K562 (cell line): ENCODE data around the gene MTARC2. TPM values are rescaled to one million over a fixed set of nuclear protein-coding genes. Genes with fewer than 3 reads are reported as not detected.

Experiments
- ATAC-seq: fragments of 200-7000 bp; cut with Tn5 transposase; 3 replicates; pipeline ENCODE4 v1.9.1; 2020; ENCODE audit warnings: moderate library complexity
- BruUV-seq: library from RNA; stranded (reverse); fragments of 400-500 nt; replicated peaks from 2 replicates; lab custom pipeline; 2021; lab: Mats Ljungman, UMichigan
- CTCF ChIA-PET: fragments of 300-600 bp; formaldehyde crosslinking; extraction: SDS; loops from one replicate; lab custom pipeline; 2021; ENCODE audit warnings: low intra/inter-chr PET ratio; lab: Yijun Ruan, JAX
- POLR2A ChIA-PET: fragments of 300-600, 350-650 bp; sonication (Branson Sonifier 250); formaldehyde crosslinking; extraction: SDS; loops from one replicate; lab custom pipeline; 2021; ENCODE audit warnings: antibody characterized with exemption, inconsistent platforms; lab: Yijun Ruan, JAX
- DNase-seq, 4 experiments: peaks; one replicate each; pipeline versions ENCODE4 v3.0.0 to v3.0.0-alpha.2; 2011 to 2018; ENCODE audit warnings: low spot score in 3 of 4, mixed read lengths in 3 of 4; ENCODE audit errors: extremely low read depth in 1 of 4
- FAIRE-seq: peaks from 2 replicates; lab custom pipeline; 2011; peaks lifted over from hg19 to GRCh38; lab: Jason Lieb, UNC
- H2AFZ ChIP-seq: 2 replicates; pipeline ENCODE4 v1.6.0; 2011; ENCODE audit warnings: low read depth, low read length, control low read depth, inconsistent platforms
- H3K27ac ChIP-seq: fragments of 200-600 bp; 3 replicates; pipeline ENCODE4 v1.8.0; 2011; ENCODE audit warnings: low read depth, mild to moderate bottlenecking, control low read depth, inconsistent platforms, low read length, moderate library complexity, mixed read lengths; ENCODE audit errors: extremely low read depth
- H3K27me3 ChIP-seq, 2 experiments: fragments of 300-600 bp in 1 of 2; 2 replicates in 1 of 2; 3 replicates in 1 of 2; pipeline versions ENCODE4 v1.6.0 to v1.8.0; 2011; ENCODE audit warnings: inconsistent platforms in 2 of 2, low read length in 2 of 2, mild to moderate bottlenecking in 1 of 2, mixed read lengths in 1 of 2, moderate library complexity in 1 of 2; ENCODE audit not compliant: control insufficient read depth in 2 of 2, insufficient read depth in 2 of 2
- H3K36me3 ChIP-seq: fragments of 300-600 bp; 3 replicates; pipeline ENCODE4 v1.8.0; 2011; ENCODE audit warnings: mild to moderate bottlenecking, low read length, inconsistent platforms; ENCODE audit not compliant: control insufficient read depth, insufficient read depth
- H3K4me1 ChIP-seq, 2 experiments: fragments of 200-600 bp in 1 of 2; replicated peaks in 1 of 2; 2 replicates in 1 of 2; 3 replicates in 1 of 2; pipeline versions ENCODE4 v1.5.1 to v1.8.0; 2011; ENCODE audit warnings: inconsistent platforms in 2 of 2, low read length in 2 of 2, mild to moderate bottlenecking in 1 of 2, mixed read lengths in 1 of 2, moderate library complexity in 1 of 2; ENCODE audit not compliant: control insufficient read depth in 2 of 2, insufficient read depth in 2 of 2
- H3K4me2 ChIP-seq: 2 replicates; pipeline ENCODE4 v1.6.1; 2011; ENCODE audit warnings: low read length, control low read depth, inconsistent platforms, mixed read lengths; ENCODE audit not compliant: insufficient read depth
- H3K4me3 ChIP-seq: fragments of 200-600 bp; sonication (generic), shearing (Covaris generic); 2 replicates; pipeline ENCODE4 v1.5.1; 2016; ENCODE audit warnings: control low read depth, inconsistent platforms
- H3K79me2 ChIP-seq: fragments of 200-600 bp; 3 replicates; pipeline ENCODE4 v1.8.0; 2011; ENCODE audit warnings: low read length, inconsistent platforms; ENCODE audit not compliant: control insufficient read depth, insufficient read depth
- H3K9ac ChIP-seq, 2 experiments: 2 replicates each; pipeline versions ENCODE4 v1.6.0 to v1.6.1; 2011; ENCODE audit warnings: low read depth in 2 of 2, low read length in 2 of 2, control low read depth in 1 of 2, inconsistent platforms in 1 of 2, mild to moderate bottlenecking in 1 of 2, mixed read lengths in 1 of 2; ENCODE audit not compliant: insufficient read depth in 1 of 2
- H3K9me1 ChIP-seq: one replicate; pipeline ENCODE4 v1.6.0; 2011; ENCODE audit warnings: inconsistent platforms, mild to moderate bottlenecking, low read length, moderate library complexity; ENCODE audit not compliant: control insufficient read depth, insufficient read depth
- H3K9me3 ChIP-seq: replicated peaks from 2 replicates; pipeline ENCODE4 v1.5.1; 2011; ENCODE audit warnings: low read depth, low read length, inconsistent platforms; ENCODE audit not compliant: control insufficient read depth, insufficient read depth
- H4K20me1 ChIP-seq: replicated peaks from 2 replicates; pipeline ENCODE4 v1.6.1; 2011; ENCODE audit warnings: low read length, inconsistent platforms, mixed read lengths; ENCODE audit not compliant: control insufficient read depth, insufficient read depth
- L3MBTL2 ChIP-seq: fragments of 450-650 bp; IDR thresholded peaks from 2 replicates; pipeline ENCODE4 v1.6.1; 2016; ENCODE audit warnings: mild to moderate bottlenecking, moderate library complexity
- MYNN ChIP-seq, 2 experiments: sonication (generic); formaldehyde crosslinking in 1 of 2; IDR thresholded peaks; 2 replicates each; pipeline versions ENCODE4 v1.5.0 to v1.6.1; 2016 to 2020; ENCODE audit warnings: antibody characterized with exemption in 1 of 2, missing genetic modification reagents in 1 of 2
- ZNF639 ChIP-seq, 2 experiments: fragments of 200-800 bp in 1 of 2; sonication (Bioruptor generic) in 1 of 2; sonication (generic) in 1 of 2; formaldehyde crosslinking in 1 of 2; IDR thresholded peaks in 1 of 2; conservative IDR thresholded peaks in 1 of 2; 2 replicates each; pipeline versions ENCODE4 v1.5.0 to v1.6.1; 2016 to 2020; ENCODE audit warnings: missing compliant biosample characterization in 1 of 2, missing genetic modification characterization in 1 of 2, missing genetic modification reagents in 1 of 2
- WGBS: fragments of 100-300 bp; shearing (Covaris generic); methylation state at CpG from one replicate; pipeline ENCODE4 v1.1.6; 2016; ENCODE audit warnings: low coverage, mixed read lengths; ENCODE audit not compliant: insufficient coverage; ENCODE audit errors: missing lambda C conversion rate; 5-methylcytosine and 5-hydroxymethylcytosine counted together
- in situ Hi-C: fragments of 300-500 bp; cut with MboI; formaldehyde crosslinking; loops from 4 replicates; pipeline ENCODE4 v1.15.0; 2018; ENCODE audit warnings: inconsistent platforms, mixed read lengths
- intact Hi-C: fragments of 100-400 bp; cut with micrococcal nuclease; formaldehyde crosslinking; loops from 2 replicates; pipeline ENCODE4 v1.14.2; 2022
- polyA plus RNA-seq, 8 experiments: library from polyadenylated mRNA; depleted of rRNA in 4 of 8; stranded (reverse) in 5 of 8; unstranded in 3 of 8; fragments of >200 nt; fragmentation: Nextera tagmentation in 2 of 8; fragmentation: Illumina TruSeq in 1 of 8; extraction: Ambion mirVana in 2 of 8; extraction: Trizol in 1 of 8; gene quantifications; 2 replicates each; pipeline versions ENCODE4 v1.2.1 to v1.2.3, GENCODE V29; 2011 to 2014; ENCODE audit warnings: inconsistent platforms in 1 of 8, missing spikeins in 1 of 8
- total RNA-seq, 7 experiments: library from RNA; depleted of rRNA in 6 of 7; stranded (reverse); fragments of >200 nt in 6 of 7; fragmentation: Illumina TruSeq in 2 of 7; extraction: Trizol in 2 of 7; gene quantifications; 2 replicates each; pipeline versions ENCODE4 v1.2.1 to v1.2.3, GENCODE V29; 2011 to 2021; ENCODE audit warnings: low replicate concordance in 1 of 7
- TF ChIP-seq, protein P1 (sequence below): fragments of 450-650 bp; IDR thresholded peaks from 2 replicates; pipeline ENCODE4 v1.6.1; 2016; ENCODE audit warnings: antibody characterized with exemption
- TF ChIP-seq, protein P2 (sequence below): fragments of 250-450 bp; sonication (Bioruptor Pico); IDR thresholded peaks from 2 replicates; pipeline ENCODE4 v1.6.1; 2021; ENCODE audit warnings: mild to moderate bottlenecking

The MTARC2 gene
- total and polyA plus RNA-seq, 9 of the 15 experiments (the other 6 are each of a cell fraction or from before 2014, with no cell fraction given) = 0.03 to 0.35 TPM; not detected in 7

GRCh38 chr1:220791956-220792355 is 43.8 kb downstream of the MTARC2 start:
- no peaks in the 10 kb centered on the region for H3K36me3 ChIP-seq
- in situ Hi-C loops = no loop called here
- 2% methylated on average over 5 of the region's 5 CpGs for WGBS
- FAIRE-seq (no peak), DNase-seq (no peak), ATAC-seq (no peak)
- no peaks in the 10 kb centered on the region for H3K9me3 ChIP-seq
- CTCF ChIA-PET = no interaction called here
- no peaks in the 10 kb centered on the region for H3K79me2 ChIP-seq
- no peak overlapping the region for H3K4me2 ChIP-seq
- H3K9me1 ChIP-seq = no peaks in the 10 kb centered on the region
- H4K20me1 ChIP-seq = no peaks in the 10 kb centered on the region
- POLR2A ChIA-PET = no interaction called here
- no peak overlapping the region for H2AFZ ChIP-seq
- BruUV-seq = no TSS peak
- intact Hi-C loops = no loop called here
- TF ChIP-seq MYNN (IDR thresholded peaks at IDR 0.05) = no peak
- TF ChIP-seq MYNN (CRISPR knock-in tag; IDR thresholded peaks at IDR 0.05) = no peak
- TF ChIP-seq, protein P1, sequence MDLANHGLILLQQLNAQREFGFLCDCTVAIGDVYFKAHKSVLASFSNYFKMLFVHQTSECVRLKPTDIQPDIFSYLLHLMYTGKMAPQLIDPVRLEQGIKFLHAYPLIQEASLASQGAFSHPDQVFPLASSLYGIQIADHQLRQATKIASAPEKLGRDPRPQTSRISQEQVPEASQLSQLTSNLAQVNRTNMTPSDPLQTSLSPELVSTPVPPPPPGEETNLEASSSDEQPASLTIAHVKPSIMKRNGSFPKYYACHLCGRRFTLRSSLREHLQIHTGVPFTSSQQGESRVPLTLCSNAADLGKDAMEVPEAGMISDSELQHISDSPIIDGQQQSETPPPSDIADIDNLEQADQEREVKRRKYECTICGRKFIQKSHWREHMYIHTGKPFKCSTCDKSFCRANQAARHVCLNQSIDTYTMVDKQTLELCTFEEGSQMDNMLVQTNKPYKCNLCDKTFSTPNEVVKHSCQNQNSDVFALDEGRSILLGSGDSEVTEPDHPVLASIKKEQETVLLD = no peak
- no peak for TF ChIP-seq ZNF639 (CRISPR knock-in tag; conservative IDR thresholded peaks at IDR 0.05 in 1 of 2, IDR thresholded peaks at IDR 0.05 in 1 of 2)
- TF ChIP-seq L3MBTL2 = no peak
- TF ChIP-seq, protein P2, sequence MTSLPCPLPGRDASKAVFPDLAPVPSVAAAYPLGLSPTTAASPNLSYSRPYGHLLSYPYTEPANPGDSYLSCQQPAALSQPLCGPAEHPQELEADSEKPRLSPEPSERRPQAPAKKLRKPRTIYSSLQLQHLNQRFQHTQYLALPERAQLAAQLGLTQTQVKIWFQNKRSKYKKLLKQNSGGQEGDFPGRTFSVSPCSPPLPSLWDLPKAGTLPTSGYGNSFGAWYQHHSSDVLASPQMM (CRISPR knock-in tag) = no peak
- TF ChIP-seq, all 486 proteins: peak for 0
- peaks cover 2 to 23% of the 10 kb centered on the region in 2 experiments; a peak in 3 of 5 replicates for H3K27me3 ChIP-seq
- peaks cover 0 to 2% of the 10 kb centered on the region in 2 experiments; a peak in 1 of 5 replicates for H3K4me1 ChIP-seq
- H3K4me3 ChIP-seq = no peak overlapping the region
- no peak overlapping the region for H3K27ac ChIP-seq
- no peak overlapping the region for H3K9ac ChIP-seq
